Transverse colon (tissue), 3 donors: Measurements from ENCODE around the gene CBL.

Source experiments
- POLR2A ChIP-seq: fragments of 450-650 bp; IDR thresholded peaks from one replicate; pipeline ENCODE4 v1.6.1; 2016; ENCODE audit warnings: antibody characterized with exemption, mild to moderate bottlenecking, moderate library complexity
- TF ChIP-seq, protein P1 (sequence below), 5 experiments: fragments of 200-600 bp in 3 of 5; fragments of 450-650 bp in 2 of 5; sonication (generic) in 3 of 5; IDR thresholded peaks; 1 replicate in 2 of 5; 2 replicates in 3 of 5; pipeline ENCODE4 v1.5.1; 2016 to 2017; ENCODE audit warnings: antibody characterized with exemption in 5 of 5, inconsistent platforms in 3 of 5, mild to moderate bottlenecking in 2 of 5, moderate library complexity in 1 of 5

DNA sequence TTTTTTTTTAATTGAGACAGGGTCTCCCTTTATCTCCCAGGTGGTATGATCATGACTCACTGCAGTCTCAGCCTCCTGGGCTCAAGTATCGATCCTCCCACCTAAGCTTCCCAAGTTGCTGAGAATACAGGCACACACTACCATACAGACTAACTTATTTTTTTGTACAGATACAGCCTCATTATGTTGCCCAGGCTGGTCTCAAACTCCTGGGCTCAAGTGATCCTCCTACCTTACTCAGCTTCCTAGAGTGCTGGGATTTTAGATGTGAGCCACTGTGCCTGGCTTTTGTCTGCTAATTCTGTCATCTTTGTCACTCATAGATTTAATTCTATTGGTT is 43.5 kb downstream of the CBL start:
- TF ChIP-seq, protein P1, sequence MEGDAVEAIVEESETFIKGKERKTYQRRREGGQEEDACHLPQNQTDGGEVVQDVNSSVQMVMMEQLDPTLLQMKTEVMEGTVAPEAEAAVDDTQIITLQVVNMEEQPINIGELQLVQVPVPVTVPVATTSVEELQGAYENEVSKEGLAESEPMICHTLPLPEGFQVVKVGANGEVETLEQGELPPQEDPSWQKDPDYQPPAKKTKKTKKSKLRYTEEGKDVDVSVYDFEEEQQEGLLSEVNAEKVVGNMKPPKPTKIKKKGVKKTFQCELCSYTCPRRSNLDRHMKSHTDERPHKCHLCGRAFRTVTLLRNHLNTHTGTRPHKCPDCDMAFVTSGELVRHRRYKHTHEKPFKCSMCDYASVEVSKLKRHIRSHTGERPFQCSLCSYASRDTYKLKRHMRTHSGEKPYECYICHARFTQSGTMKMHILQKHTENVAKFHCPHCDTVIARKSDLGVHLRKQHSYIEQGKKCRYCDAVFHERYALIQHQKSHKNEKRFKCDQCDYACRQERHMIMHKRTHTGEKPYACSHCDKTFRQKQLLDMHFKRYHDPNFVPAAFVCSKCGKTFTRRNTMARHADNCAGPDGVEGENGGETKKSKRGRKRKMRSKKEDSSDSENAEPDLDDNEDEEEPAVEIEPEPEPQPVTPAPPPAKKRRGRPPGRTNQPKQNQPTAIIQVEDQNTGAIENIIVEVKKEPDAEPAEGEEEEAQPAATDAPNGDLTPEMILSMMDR (IDR thresholded peaks at IDR 0.05): no peak
- no peak for TF ChIP-seq POLR2A
